Measurements from ENCODE around the gene RNF152.
A peak's percentile ranks its signal among the peaks of the same experiment; 100 is the strongest.

RNF152 gene

GRCh38 chr18:61892683-61893308, at the start of gene RNF152:
Gene RNF152, minus strand, starts transcription at chr18:61893007. Its CDS starts 76,544 bp downstream, at chr18:61816463.
- FAIRE-seq = no peak

GRCh38 chr18:61941948-61942471, 49.2 kb upstream of the RNF152 start:
- no peak for FAIRE-seq

GRCh38 chr18:61939046-61939674, 46.4 kb upstream of the RNF152 start:
- no peak for FAIRE-seq

GRCh38 chr18:61935362-61935761, 42.6 kb upstream of the RNF152 start:
- no peak for FAIRE-seq

GRCh38 chr18:61931654-61932379, 39.0 kb upstream of the RNF152 start:
- FAIRE-seq = no peak

- FAIRE-seq = no peak
These were observed 37.3 kb upstream of the RNF152 start for GRCh38 chr18:61929881-61930640.

- no peak for FAIRE-seq
These were observed 33.7 kb upstream of the RNF152 start for GRCh38 chr18:61926532-61926931.

- no peak for FAIRE-seq
These were observed 31.7 kb upstream of the RNF152 start for GRCh38 chr18:61924550-61924949.

GRCh38 chr18:61922435-61922834, 29.6 kb upstream of the RNF152 start:
- no peak for FAIRE-seq

GRCh38 chr18:61921621-61922235, 28.9 kb upstream of the RNF152 start:
- FAIRE-seq = no peak

- FAIRE-seq = no peak
These were observed 25.0 kb upstream of the RNF152 start for GRCh38 chr18:61917818-61918217.

GRCh38 chr18:61912476-61912875, 19.7 kb upstream of the RNF152 start:
- no peak for FAIRE-seq

- no peak for FAIRE-seq
These were observed 17.3 kb upstream of the RNF152 start for GRCh38 chr18:61910101-61910500.

GRCh38 chr18:61908661-61909060, 15.9 kb upstream of the RNF152 start:
- FAIRE-seq = no peak

GRCh38 chr18:61901323-61901986, 8.6 kb upstream of the RNF152 start:
- no peak for FAIRE-seq

GRCh38 chr18:61900504-61901281, 7.9 kb upstream of the RNF152 start:
- FAIRE-seq = no peak

GRCh38 chr18:61898640-61899101, 5.9 kb upstream of the RNF152 start:
- FAIRE-seq = no peak

GRCh38 chr18:61896757-61897156, 4.0 kb upstream of the RNF152 start:
- peak; percentile 98 for FAIRE-seq

GRCh38 chr18:61896118-61896517, 3.3 kb upstream of the RNF152 start:
- FAIRE-seq = no peak

GRCh38 chr18:61894751-61895524, 2.1 kb upstream of the RNF152 start:
- FAIRE-seq = no peak
